GM08714 (cell line): ENCODE measurements around the gene GRAMD1C.

Experiments
- H3K4me3 ChIP-seq: fragments of 200-500 bp; sonication (Bioruptor generic); 2 replicates; pipeline ENCODE4 v1.5.1; 2014; ENCODE audit warnings: mild to moderate bottlenecking, low read length, inconsistent platforms
- ZNF274 ChIP-seq: IDR thresholded peaks from 2 replicates; pipeline ENCODE4 v1.6.1; 2012; ENCODE audit warnings: mild to moderate bottlenecking, low read depth, low read length

Gene GRAMD1C

DNA sequence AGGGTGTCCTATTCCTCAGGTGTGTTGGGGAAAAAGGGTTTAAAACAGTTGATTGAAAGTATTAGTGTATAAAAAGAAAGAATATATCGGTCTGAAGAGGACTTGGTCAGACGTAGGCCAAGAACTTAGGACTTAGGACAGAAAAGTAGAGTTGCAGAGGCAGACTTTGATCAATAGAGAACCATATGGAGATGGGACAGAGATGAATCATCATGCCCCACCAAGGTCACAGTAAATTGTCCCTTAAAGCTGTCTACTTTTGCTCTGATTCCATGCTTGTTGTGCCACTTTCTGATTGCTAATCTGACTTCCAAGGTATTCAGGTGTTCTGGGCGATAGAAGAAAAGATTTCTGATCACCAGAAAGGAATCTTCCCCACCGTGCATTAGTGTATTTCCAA, 56.3 kb downstream of the GRAMD1C start:
- no peak for TF ChIP-seq ZNF274
- H3K4me3 ChIP-seq, result no peak overlapping the region

DNA sequence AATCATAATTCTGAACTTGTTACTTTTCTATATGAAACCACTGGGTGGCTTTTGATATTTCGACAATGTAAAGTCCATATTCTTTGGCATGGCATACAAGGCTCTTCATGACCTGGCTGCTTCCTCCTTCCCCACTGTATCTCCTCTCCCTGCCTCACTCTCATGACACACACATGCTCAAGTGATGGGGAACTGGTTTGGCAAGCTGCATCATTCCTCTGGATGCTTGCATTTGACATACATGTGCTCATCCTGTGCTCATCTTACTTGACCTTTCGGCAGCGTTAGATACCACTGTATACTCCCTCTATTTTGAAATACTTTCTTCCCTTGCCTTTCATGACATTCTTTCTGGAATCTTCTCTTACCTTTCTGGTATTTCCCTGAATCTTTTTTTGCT, 57.4 kb downstream of the GRAMD1C start:
- H3K4me3 ChIP-seq, result no peak overlapping the region
- TF ChIP-seq ZNF274, result no peak

DNA sequence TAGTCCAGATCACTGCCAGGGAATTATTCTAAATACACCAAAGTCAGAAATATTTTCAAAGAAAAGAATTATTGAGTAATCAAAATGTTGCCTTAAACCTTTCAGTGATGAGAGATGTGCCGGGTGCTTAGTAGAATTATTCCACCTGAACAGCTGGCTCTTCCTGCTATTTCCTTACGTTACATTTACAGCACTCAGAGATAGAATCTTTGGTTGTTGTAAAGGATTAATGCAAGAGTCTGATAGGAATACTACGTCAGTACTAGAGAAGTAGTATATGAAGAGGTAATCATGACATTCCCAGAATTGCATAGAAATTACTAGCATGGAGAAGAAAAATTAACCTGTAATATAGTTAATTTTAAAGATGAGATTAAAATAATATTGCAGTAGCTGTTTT, 58.3 kb downstream of the GRAMD1C start:
- no peak overlapping the region for H3K4me3 ChIP-seq
- no peak for TF ChIP-seq ZNF274

DNA sequence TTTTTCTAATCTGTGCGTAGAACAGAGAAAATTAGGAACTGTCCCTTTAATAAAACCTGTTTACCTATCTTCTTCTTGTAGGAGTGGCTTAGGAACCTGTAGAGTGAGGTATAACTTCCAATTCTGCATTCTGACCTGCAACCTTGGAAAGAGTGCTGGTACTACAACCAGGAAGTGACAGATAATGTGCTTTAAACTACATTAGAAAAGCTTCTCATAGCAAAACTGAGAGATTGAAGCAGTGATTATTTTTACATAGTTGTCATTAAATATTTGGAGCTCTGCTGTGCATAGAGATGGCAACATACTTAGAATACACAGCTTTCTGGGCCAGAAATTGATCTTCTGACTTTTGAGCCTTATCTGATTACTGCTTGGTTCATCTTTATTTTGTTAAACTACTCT, 58.8 kb downstream of the GRAMD1C start:
- no peak for TF ChIP-seq ZNF274
- no peak overlapping the region for H3K4me3 ChIP-seq

DNA sequence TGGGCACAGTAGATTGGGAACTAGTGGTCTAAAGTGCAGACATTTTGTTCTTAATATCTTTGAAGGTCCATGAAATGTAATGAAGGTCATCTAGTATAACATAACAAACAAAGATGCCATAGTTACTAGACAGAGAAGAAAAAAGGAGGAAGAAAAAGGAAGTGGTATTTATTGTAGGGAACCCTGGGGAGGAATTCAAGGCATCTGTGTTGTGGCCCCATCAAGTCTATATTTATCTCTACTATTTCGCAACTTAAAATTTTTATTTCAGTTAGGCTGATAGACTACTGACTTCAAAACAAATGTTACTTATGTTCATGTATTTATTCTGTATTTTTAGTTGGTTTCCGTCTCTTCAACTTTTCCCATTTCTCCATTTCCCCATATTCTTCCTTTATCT, 60.3 kb downstream of the GRAMD1C start:
- no peak overlapping the region for H3K4me3 ChIP-seq
- no peak for TF ChIP-seq ZNF274

DNA sequence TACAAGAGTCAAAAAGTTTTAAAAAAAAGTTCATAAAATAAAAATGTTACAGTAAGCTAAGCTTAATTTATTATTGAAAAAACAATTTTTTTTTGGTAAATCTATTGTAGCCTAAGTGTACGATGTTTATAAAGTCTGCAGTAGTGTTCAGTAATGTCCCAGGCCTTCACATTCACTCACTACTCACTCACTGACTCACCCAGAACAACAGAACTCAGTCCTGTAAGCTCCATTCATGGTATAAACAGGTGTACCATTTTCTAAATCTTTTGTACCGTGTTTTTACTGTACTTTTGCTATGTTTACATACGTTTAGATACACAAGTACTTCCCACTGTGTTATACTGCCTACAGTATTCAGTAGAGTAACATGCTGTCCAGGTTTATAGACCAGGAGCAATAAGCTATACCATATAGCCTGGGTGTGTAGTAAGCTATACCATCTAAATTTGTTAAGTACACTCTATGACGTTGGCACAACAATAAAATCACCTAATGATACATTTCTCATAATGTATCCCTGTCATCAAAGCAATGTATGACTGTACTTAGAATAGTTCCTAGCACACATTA, 68.1 kb downstream of the GRAMD1C start:
- no peak for TF ChIP-seq ZNF274
- no peak overlapping the region for H3K4me3 ChIP-seq

DNA sequence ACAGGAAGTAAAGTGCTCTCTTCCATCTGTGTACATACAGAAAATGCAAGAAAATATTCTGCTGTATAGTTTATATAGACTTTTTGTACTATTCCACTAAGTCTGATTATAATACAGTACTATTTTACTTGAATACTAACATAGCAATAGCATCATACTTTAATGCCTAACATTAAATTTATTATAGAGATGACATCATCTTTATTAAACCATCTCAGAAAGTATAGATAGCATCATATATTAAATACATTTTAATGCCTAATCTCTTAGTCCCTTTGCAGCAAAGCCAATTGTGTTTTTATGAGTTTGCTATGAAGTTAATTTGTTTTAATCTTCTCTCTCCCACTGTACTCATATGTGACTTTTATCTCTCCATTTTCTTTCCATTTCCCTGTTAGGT, 69.5 kb downstream of the GRAMD1C start:
- TF ChIP-seq ZNF274, result no peak
- no peak overlapping the region for H3K4me3 ChIP-seq

DNA sequence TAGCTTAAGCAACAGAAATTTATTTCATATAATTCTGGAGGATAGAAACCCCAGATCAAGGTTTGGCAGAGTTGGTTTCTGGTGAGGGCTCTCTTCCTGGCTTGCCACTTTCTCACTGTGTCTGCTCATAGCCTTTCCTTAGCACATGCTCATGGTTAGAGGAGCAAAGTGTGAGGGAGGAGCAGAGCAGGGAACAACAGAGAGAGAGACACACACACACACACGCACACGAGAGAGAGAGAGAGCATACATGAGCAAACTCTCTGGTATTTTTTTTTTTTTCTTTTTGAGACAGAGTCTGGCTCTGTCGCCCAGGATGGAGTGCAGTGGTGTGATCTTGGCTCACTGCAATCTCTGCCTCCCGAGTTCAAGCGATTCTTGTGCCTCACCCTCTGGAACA, 72.4 kb downstream of the GRAMD1C start:
- TF ChIP-seq ZNF274, result no peak

DNA sequence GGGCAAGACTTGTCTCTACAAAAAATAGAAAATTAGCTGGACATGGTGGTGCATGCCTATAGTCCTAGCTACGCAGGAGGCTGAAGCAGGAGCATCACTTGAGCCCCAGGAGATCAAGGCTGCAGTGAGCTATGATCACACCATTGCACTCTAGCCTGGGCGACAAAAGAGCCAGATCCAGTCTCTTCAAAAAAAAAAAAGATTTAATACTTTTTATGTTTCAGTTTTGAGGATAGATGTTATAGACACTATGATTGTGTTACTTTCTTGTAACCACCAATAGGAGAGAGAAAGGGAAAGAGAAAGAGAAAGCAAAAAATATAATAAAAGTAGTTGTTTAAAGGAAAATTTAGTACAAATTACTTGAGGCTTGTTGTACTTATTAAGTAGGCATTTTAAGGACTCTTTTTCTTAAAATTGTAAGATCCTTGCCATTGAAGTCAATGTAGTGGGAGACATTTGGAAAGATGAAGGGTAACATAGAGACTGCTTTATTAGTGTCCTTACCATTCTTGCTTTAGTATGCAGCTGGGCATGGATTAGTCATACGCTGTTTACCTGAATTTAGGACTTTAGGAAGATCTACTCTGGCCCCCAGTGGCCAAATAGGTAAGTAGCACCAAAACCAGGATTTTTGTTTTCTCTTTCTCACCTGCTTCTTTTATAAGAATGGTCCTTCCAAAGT, 74.1 kb downstream of the GRAMD1C start:
- no peak for TF ChIP-seq ZNF274
- no peak overlapping the region for H3K4me3 ChIP-seq

More for the DNA sequence above, 72.4 kb downstream of the GRAMD1C start:
- no peak overlapping the region for H3K4me3 ChIP-seq

DNA sequence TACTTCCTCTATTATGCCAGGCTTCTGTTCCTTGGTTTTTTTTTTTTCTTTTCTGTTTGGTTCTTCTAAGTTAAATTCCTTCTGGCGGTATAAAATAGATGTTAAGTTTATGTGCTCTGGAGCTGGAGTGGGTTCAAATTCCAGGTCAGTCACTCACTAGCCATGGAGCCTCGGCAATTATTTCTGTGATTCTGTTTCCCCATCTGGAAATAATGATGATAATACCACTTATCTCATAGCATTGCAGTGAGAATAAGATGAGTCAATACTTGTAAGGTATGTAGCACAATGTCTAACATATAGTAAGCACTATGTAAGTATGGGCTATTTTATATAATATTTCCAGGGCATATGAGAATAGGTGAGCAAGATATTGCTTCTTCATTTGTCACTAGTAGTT, 76.1 kb downstream of the GRAMD1C start:
- no peak for TF ChIP-seq ZNF274
- no peak overlapping the region for H3K4me3 ChIP-seq

DNA sequence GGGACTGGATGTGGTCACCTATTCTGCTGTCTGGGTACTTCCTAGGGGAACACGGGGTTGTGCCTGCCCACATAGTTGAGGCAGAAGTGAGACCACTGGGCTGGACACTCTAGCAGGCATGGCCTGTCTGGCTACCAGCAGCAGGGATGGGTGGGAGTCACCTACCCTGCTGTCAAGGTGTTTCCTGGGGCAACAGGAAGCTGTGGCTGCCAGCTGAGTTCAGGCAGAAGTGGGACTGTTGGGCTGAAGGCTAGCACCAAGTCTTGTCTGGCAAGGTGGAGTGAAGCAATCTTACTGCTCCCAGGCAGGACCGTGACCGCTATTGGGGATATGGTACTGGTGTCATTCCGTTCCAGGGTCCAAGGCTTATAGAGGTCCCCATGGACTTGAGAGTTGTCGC, 89.0 kb downstream of the GRAMD1C start:
- H3K4me3 ChIP-seq, result no peak overlapping the region
- TF ChIP-seq ZNF274, result no peak

DNA sequence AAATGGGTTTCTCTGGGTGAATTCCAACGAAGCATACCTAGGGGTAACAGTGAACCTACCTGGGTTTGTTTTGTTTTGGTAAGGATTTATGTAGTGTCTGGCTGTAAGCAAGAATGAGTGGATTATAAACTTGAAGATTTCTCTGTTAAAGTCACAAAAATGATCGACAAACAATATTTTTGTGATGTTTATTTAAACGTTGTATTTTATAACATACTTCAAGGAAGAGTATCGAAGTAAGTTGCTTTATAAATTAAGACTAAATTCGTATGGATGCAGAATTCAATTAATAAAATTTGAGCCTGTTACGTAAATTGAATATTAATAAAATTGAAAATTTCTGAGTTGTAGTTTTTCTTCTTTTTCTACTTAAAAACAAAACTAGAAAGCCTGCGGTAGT, 108.2 kb downstream of the GRAMD1C start:
- no peak for TF ChIP-seq ZNF274
- peak overlapping the region; percentile 74 for H3K4me3 ChIP-seq

DNA sequence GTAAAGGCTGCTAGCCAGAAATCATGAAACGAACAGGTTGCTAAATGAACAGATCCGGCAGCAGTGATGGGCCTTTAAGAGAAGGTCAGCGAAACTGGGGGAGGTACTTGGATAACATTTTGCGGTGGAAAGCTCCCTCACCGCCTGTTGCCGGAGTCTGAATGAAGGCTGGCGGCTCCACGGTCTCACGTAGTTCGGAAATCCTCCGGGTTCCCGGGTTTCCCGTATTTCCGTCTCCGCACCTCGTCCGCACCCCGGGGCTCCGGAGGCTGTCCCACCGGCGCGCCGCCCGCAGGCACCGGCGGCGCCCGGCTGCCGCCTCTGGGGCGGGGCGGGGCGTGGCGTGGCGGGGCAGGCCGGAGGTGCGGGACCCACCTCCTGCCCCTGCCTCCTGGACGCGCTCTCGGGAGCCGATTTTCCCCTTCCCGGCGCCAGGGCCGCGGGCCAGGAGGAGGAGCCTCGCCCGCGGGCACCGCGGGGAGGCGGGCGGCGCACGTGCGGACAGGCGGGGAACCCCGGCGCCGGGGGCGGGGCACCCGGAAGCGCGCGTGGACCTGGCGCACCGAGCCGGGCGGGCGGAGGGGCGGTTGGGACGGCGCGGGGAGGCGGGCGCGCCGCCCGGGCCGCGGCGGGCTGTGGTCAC, 108.9 kb downstream of the GRAMD1C start, which contains the start of gene ZDHHC23:
Gene ZDHHC23 (plus strand): TSS at position 642 of the 643 bp plus-strand sequence. CDS start 790 bp downstream, outside the sequence.
- no peak for TF ChIP-seq ZNF274
- peak within 1 kb of the TSS; percentile 74 for H3K4me3 ChIP-seq

DNA sequence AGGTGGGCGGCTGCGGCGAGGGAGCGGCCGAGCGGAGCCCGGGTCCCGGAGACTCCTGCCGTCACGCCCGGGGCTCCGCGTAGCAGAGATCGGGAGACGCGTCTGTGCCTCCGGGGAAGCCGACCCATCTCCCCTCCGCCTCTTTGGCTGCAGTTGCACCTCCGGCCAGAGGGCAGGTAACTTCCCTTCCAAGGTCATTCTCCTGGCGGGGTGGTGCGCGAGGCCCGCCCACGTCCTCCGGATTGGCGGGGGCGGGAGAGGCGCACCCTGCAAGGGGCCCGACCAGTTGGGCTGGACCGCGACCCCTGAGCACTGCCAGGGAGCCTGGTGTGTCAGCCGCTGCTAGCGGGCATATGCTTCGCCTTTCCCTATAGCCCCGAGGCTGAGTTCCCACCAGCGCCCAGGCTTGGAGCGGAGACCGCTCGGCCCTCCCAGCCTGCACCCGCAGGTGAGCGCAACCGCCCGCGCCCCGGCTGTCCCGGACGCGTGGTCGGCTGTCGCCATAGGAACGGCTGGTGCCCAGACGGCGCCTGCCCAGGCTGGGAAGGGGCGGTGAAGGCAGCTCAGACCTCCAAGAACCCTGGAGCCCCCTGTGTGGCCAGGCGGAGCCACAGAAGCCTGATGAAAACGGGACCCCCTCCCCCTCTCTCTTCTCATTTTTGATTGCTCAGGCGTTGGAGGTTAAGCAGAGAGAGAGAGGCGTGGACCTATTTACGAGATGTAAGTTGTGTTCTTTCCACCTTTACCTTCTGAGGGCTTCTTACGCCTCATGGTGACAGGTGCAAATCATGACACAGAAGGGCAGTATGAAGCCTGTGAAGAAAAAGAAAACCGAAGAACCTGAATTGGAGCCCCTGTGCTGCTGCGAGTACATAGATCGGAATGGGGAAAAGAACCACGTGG, 109.7 kb downstream of the GRAMD1C start:
- H3K4me3 ChIP-seq, result peak overlapping the region; percentile 74; the same call in 1 of the 2 replicates
- TF ChIP-seq ZNF274, result no peak
